Activated B cell treated with CpG ODN at 0.5 μM for 24 hours (primary cell): ENCODE measurements around the gene MTREX. TPM values are rescaled to one million over a fixed set of nuclear protein-coding genes. Genes with fewer than 3 reads are reported as not detected.

Source experiments
- ATAC-seq: fragments of 200-7000 bp; cut with Tn5 transposase; one replicate; pipeline ENCODE4 v1.10.0; 2021; ENCODE audit warnings: low read depth, mild to moderate bottlenecking, moderate library complexity
- CTCF ChIA-PET: fragments of 350-600 bp; sonication (Branson Sonifier 250); formaldehyde crosslinking; loops from one replicate; lab custom pipeline; 2021; ENCODE audit warnings: antibody characterized with exemption; lab: Charles Lee
- POLR2A ChIA-PET: fragments of 350-600 bp; sonication (Branson Sonifier 250); formaldehyde crosslinking; loops from one replicate; lab custom pipeline; 2021; ENCODE audit warnings: antibody characterized with exemption; lab: Charles Lee
- DNase-seq: peaks from one replicate; pipeline ENCODE4 v3.0.0; 2022
- H3K27ac Mint-ChIP-seq: one replicate; pipeline ENCODE4 v1.8.0; 2020; ENCODE audit warnings: mixed read lengths
- H3K27me3 Mint-ChIP-seq: one replicate; pipeline ENCODE4 v1.8.0; 2021; ENCODE audit warnings: mixed read lengths
- H3K36me3 Mint-ChIP-seq: one replicate; pipeline ENCODE4 v1.8.0; 2021; ENCODE audit warnings: low read depth, mixed read lengths
- H3K4me1 Mint-ChIP-seq: one replicate; pipeline ENCODE4 v1.8.0; 2021; ENCODE audit warnings: mixed read lengths
- H3K4me3 Mint-ChIP-seq: one replicate; pipeline ENCODE4 v1.8.0; 2020; ENCODE audit warnings: mild to moderate bottlenecking, mixed read lengths
- H3K9me3 Mint-ChIP-seq: one replicate; pipeline ENCODE4 v1.8.0; 2020; ENCODE audit warnings: mixed read lengths
- CTCF ChIP-seq: fragments of 200-600 bp; IDR thresholded peaks from one replicate; pipeline ENCODE4 v1.8.0; 2022; ENCODE audit warnings: antibody characterized with exemption, mild to moderate bottlenecking
- intact Hi-C: fragments of 100-400 bp; cut with micrococcal nuclease; formaldehyde crosslinking; loops from one replicate; pipeline ENCODE4 v1.15.1; 2024
- total RNA-seq: library from RNA; stranded (reverse); gene quantifications from 2 replicates; pipeline ENCODE4 v1.2.3, GENCODE V29; 2022

Gene MTREX
- total RNA-seq, 1 donor from 2014 or later: 106 TPM

GRCh38 chr5:55432549-55432948 is 124.8 kb downstream of the MTREX start:
- Mint-ChIP-seq H3K27me3 (no peaks in the 10 kb centered on the region), H3K4me1 (no peaks in the 10 kb centered on the region)

GRCh38 chr5:55437452-55437851 is 129.7 kb downstream of the MTREX start:
- peak overlapping the region; percentile 51 for H3K27ac Mint-ChIP-seq

More at GRCh38 chr5:55432549-55432948, 124.8 kb downstream of the MTREX start:
- no peak for ATAC-seq
- intact Hi-C loops: no loop called here
- no peak for TF ChIP-seq CTCF
- no peak for DNase-seq
- no peak overlapping the region for H3K4me3 Mint-ChIP-seq
- H3K9me3 Mint-ChIP-seq: peaks cover 43% of the 10 kb centered on the region
- ChIA-PET CTCF (no interaction called here), POLR2A (no interaction called here)
- H3K27ac Mint-ChIP-seq: no peak overlapping the region
- H3K36me3 Mint-ChIP-seq: peaks cover 74% of the 10 kb centered on the region

GRCh38 chr5:55437859-55438206 is 130.0 kb downstream of the MTREX start:
- DNase-seq (no peak), ATAC-seq (no peak)
- Mint-ChIP-seq H3K27me3 (no peaks in the 10 kb centered on the region), H3K36me3 (peaks cover 42% of the 10 kb centered on the region), H3K9me3 (peaks cover 20% of the 10 kb centered on the region), H3K4me1 (peaks cover 7% of the 10 kb centered on the region), H3K4me3 (no peak overlapping the region), H3K27ac (peak overlapping the region; percentile 51)
- ChIA-PET POLR2A (no interaction called here), CTCF (no interaction called here)
- no peak for TF ChIP-seq CTCF
- intact Hi-C loops: no loop called here

More at GRCh38 chr5:55437452-55437851, 129.7 kb downstream of the MTREX start:
- POLR2A ChIA-PET: no interaction called here
- Mint-ChIP-seq H3K9me3 (peaks cover 23% of the 10 kb centered on the region), H3K4me1 (peaks cover 7% of the 10 kb centered on the region), H3K27me3 (no peaks in the 10 kb centered on the region), H3K36me3 (peaks cover 46% of the 10 kb centered on the region), H3K4me3 (no peak overlapping the region)
- intact Hi-C loops: no loop called here
- CTCF ChIA-PET: no interaction called here
- TF ChIP-seq CTCF: no peak
- DNase-seq (no peak), ATAC-seq (no peak)

- Mint-ChIP-seq H3K27me3 (no peaks in the 10 kb centered on the region), H3K9me3 (peaks cover 19% of the 10 kb centered on the region), H3K27ac (no peak overlapping the region), H3K36me3 (peaks cover 40% of the 10 kb centered on the region), H3K4me3 (no peak overlapping the region), H3K4me1 (peaks cover 7% of the 10 kb centered on the region)
- DNase-seq: no peak
- no peak for TF ChIP-seq CTCF
- no peak for ATAC-seq
- ChIA-PET POLR2A (no interaction called here), CTCF (no interaction called here)
- intact Hi-C loops: no loop called here
Measured at GRCh38 chr5:55438998-55439397, 131.2 kb downstream of the MTREX start.

GRCh38 chr5:55440188-55440646 is 132.4 kb downstream of the MTREX start:
- H3K27ac Mint-ChIP-seq: no peak overlapping the region
- ATAC-seq (no peak), DNase-seq (no peak)
- H3K9me3 Mint-ChIP-seq: peaks cover 10% of the 10 kb centered on the region
- no peaks in the 10 kb centered on the region for H3K27me3 Mint-ChIP-seq
- no peak for TF ChIP-seq CTCF
- ChIA-PET POLR2A (interaction anchor here (0.6 kb wide), 1 partner anchor 13 kb away, joined by 6 read pairs; no protein-coding TSS in a partner anchor), CTCF (no interaction called here)
- intact Hi-C loops: no loop called here
- H3K4me3 Mint-ChIP-seq: no peak overlapping the region
- H3K36me3 Mint-ChIP-seq: peaks cover 28% of the 10 kb centered on the region
- peaks cover 7% of the 10 kb centered on the region for H3K4me1 Mint-ChIP-seq
